Measurements from ENCODE around the gene YES1.
A peak's percentile ranks its signal among the peaks of the same experiment; 100 is the strongest.
"Not testable (repeated sequence)": the region's sequence is repeated elsewhere in the genome, so short reads cannot be mapped to it uniquely, and the experiment has no call there.

YES1 gene

DNA sequence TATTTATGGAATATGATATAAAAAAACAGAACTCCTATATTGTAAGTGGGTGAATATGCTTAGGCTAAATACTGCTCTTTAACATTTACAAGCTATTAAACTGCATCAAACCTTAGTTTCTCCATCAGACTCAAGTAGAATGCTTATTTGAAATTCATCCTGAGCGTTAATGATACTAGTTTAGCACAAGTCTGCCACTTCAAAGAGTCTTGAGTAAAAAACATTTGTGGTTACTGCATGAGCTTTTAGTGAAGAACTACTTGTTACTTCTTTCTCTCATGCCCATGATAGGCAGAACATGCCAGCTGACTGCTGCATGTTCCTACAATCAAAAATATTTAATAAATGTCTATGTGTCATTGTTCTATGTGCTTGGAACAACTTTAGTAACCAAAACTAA lies 12.1 kb downstream of the YES1 start:
- H3K4me3 ChIP-seq (ENCODE audit: low read length) = no peak overlapping the region
- peak; percentile 63 for DNase-seq (ENCODE audit: low read depth, low spot score)

GRCh38 chr18:795383-795782 lies 16.7 kb downstream of the YES1 start:
- not testable (repeated sequence) for DNase-seq (ENCODE audit: low read depth, low spot score); H3K4me3 ChIP-seq (ENCODE audit: low read length)

- no peak for DNase-seq (ENCODE audit: low read depth, low spot score)
- no peak overlapping the region for H3K4me3 ChIP-seq (ENCODE audit: low read length)
Observed at GRCh38 chr18:789397-789796, 22.6 kb downstream of the YES1 start.

DNA sequence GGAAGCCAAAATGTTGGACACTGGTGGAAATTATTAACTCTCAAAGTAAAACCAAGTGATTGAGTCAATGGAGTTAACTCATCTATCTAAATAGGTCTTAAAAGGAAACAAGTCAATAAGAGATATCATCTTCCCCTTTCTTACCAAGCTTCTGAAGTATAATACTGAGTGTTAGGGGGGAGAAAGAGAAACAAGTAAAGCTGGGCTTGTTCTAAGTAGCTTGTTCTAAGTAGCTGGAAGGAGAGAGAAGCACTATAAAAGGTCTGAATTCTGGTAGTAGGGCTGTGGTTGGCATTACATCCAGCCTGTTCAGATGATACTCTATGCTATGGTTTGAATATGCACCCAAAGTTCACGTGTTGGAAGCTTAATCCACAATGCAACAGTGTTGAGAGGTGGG lies 26.8 kb downstream of the YES1 start:
- DNase-seq (ENCODE audit: low read depth, low spot score) = no peak
- H3K4me3 ChIP-seq (ENCODE audit: low read length) = no peak overlapping the region

DNA sequence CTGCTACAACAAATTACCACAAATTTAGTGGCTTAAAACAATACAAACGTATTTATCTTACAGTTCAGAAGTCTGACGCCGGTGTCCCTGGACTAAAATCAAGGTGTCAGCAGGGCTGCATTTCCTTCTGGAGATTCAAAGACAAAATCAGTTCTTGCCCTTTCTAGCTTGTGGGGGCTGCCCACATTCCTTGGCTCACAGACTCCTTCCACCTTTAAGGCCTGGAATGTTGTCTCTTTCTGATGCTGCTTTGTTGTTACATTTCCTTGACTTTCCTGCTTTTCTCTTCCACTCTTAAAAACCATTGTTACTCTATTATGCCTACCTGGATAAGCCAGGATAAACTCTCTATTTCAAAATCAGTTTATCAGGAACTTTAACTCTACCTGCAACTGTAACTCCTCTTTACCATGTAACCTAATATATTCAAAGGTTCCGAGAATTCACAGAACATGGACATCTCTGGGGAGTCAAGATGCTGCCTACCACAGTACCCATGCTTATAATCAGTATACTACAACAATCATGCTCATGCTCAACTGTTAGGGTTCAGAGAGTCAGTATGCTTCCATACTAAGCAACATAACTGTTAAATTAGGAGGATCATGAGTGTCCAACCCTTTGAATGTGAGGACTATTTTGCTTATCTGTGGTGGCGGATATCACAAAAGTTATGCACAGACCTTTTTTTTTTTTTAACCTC lies 27.4 kb downstream of the YES1 start:
- no peak for DNase-seq (ENCODE audit: low read depth, low spot score)
- no peak overlapping the region for H3K4me3 ChIP-seq (ENCODE audit: low read length)

DNA sequence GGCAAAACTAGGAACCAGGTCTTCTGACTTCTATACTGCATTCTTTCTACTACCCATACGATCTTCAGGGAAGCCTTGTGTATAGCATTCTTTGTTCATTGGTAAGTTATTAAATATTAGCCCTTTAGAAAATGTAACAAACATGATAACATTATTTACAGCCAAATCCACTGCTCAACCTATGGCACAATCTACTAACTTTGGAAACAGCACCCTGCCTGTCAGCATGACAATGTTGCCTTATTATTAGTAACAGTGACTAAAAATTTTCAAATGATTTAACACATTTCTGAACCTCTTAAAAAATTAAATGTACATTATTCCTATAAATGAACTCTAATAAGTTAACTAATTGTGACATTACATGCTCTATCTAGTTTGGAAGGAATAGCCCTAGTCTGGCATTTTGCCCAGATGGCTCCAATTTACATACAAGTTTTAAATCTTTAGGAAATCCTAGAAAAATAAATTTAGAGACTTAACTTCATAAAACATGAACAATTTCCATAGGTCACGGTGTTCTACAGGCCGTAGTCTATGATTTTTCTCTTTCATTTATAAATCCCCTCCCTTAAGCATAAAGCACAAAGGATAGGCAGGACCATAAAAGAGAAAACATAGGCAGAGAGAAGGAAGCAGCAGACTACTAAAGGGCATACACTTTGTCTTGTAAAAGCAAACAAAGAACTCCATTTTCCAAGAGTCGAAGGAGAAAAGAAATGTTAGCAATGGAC lies 33.7 kb downstream of the YES1 start:
- H3K4me3 ChIP-seq (ENCODE audit: low read length) = no peak overlapping the region
- no peak for DNase-seq (ENCODE audit: low read depth, low spot score)

GRCh38 chr18:777021-777420 lies 35.0 kb downstream of the YES1 start:
- no peak for DNase-seq (ENCODE audit: low read depth, low spot score)
- no peak overlapping the region for H3K4me3 ChIP-seq (ENCODE audit: low read length)

DNA sequence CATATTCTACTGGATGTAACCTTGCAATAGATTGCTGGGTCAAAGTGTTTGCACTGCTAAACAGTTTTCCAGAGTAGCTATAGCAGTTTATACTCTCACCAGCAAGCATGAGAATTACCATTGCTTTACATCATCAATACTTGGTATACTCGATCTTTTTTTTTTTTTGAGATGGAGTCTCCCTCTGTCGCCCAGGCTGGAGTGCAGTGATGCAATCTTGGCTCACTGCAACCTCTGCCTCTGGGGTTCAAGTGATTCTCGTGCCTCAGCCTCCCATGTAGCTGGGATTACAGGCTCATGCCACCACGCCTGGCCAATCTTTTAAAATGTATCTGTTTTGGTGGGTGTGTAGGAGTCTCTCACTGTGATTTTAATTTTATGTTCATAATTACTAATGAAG lies 36.0 kb downstream of the YES1 start:
- H3K4me3 ChIP-seq (ENCODE audit: low read length); DNase-seq (ENCODE audit: low read depth, low spot score): not testable (repeated sequence)

GRCh38 chr18:774811-775210 lies 37.2 kb downstream of the YES1 start:
- DNase-seq (ENCODE audit: low read depth, low spot score) = no peak
- H3K4me3 ChIP-seq (ENCODE audit: low read length) = no peak overlapping the region

- DNase-seq (ENCODE audit: low read depth, low spot score) = no peak
- H3K4me3 ChIP-seq (ENCODE audit: low read length) = no peak overlapping the region
Observed at GRCh38 chr18:773980-774624, 37.9 kb downstream of the YES1 start.

DNA sequence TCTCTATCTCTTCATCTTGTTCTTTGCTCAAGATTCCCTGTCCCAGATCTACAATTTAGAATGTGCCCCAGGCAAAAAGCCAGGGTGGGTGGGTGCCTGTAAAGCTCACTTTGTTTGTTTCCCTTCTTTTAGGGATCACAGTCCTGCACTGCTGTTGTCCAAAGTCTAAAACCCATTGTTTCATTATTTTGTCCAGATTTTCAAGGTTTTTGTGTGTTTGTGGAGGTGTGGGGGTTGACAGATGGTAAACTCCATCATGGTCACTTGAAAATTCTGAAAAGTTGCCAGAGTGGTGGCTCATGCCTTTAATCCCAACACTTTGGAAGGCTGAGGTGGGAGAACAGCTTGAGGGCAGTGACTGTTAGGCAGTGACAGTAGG lies 41.5 kb downstream of the YES1 start:
- no peak overlapping the region for H3K4me3 ChIP-seq (ENCODE audit: low read length)
- DNase-seq (ENCODE audit: low read depth, low spot score) = no peak

GRCh38 chr18:767961-768360 lies 44.1 kb downstream of the YES1 start:
- DNase-seq (ENCODE audit: low read depth, low spot score) = no peak

DNA sequence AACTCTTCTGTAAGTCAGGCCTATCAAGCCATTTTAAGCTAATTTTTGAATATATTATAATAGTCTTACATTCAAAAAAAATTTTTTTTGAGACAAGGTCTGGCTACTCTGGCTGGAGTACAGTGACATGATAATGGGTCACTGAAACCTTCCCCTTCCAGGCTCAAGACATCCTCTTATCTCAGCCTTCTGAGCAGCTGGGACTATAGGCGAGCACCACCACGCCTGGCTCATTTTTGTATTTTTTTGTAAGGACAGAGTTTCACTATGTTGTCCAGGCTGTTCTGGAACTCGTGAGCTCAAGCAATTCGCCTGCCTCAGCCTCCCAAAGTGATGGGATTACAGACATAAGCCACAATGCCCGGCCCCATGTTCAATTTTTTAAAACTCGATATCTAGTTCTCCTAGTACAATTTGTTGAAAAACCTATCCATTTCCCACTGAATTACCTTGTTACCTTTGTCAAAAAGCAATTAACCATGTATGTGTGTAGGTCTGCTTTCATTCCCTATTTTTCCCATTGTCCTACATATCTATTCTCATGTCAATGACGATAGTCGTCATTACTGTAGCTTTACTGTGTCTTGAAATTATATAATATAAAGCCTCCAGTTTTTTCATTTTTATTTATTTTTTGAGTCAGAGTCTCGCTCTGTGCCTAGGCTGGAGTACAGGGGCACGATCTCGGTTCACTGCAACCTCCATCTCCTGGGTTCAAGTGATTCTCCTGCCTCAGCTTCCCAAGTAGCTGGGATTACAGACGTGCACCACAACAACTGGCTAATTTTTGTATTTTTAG lies 44.8 kb downstream of the YES1 start:
- no peak for DNase-seq (ENCODE audit: low read depth, low spot score)
- no peak overlapping the region for H3K4me3 ChIP-seq (ENCODE audit: low read length)

More at GRCh38 chr18:767961-768360, 44.1 kb downstream of the YES1 start:
- H3K4me3 ChIP-seq (ENCODE audit: low read length) = no peak overlapping the region

GRCh38 chr18:766550-766860 lies 45.5 kb downstream of the YES1 start:
- DNase-seq (ENCODE audit: low read depth, low spot score) = no peak
- H3K4me3 ChIP-seq (ENCODE audit: low read length) = no peak overlapping the region

DNA sequence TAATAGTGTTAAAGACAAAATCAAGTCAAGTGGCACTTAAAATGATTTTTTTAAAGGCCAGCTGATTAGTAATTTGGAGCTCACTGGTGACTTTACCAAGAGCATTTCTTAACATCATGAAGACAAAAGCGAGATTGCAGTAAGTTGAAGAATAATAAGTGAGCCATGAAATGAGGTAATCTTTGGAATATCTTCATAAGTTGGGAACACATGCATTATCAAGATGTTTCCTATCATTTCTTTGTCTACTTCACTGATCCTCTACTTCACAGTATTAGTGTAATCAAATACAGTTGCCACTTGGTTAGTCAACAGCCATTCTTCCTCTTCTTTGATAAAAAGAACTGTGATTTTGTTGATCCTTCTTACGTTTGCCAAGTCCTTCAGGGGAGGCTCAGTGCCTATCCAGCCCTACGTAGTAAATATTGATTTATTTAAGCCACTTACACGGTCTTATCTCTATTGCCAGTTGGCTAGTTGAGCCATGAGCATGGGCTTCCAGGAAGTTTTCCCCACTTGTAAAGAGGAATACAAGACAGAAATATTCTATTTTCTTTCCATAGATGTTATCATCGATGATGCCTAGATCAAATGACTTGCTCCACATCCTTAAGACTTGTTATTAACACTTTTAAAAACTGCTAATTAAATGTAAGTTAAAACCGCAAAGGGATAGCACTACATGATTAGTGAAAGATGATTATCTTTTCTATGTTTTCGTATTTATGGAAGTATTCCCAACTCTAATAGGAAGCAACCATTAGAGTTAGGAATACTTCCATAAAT lies 46.1 kb downstream of the YES1 start:
- no peak for DNase-seq (ENCODE audit: low read depth, low spot score)
- H3K4me3 ChIP-seq (ENCODE audit: low read length) = no peak overlapping the region

DNA sequence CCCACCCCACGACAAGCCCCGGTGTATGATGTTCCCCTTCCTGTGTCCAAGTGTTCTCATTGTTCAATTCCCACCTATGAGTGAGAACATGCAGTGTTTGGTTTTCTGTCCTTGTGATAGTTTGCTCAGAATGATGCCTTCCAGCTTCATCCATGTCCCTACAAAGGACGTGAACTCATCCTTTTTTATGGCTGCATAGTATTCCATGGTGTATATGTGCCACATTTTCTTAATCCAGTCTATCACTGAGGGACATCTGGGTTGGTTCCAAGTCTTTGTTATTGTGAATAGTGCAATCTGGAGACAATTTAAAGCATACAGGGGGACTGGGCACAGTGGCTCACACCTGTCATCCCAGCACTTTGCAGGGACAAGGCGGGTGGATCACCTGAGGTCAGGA lies 52.2 kb downstream of the YES1 start:
- H3K4me3 ChIP-seq (ENCODE audit: low read length); DNase-seq (ENCODE audit: low read depth, low spot score): not testable (repeated sequence)

DNA sequence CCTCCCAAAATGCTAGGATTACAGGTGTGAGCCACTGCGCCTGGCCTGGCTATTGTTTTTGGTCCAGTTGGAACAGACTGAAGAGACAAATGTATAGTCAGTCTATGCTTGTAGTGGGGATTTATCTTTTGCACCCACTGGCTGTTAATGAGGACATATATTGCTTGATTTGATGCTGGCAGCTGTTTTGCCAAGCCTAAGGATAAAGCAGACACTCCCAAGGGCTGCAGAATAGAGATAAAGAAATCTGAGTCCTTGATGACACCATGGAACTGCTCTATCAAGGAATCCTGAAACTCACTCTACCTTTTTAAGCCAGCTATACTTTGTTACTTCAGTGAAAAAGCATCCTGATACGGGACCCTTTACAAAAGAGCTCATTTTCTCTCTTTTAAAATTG lies 56.5 kb downstream of the YES1 start:
- H3K4me3 ChIP-seq (ENCODE audit: low read length) = no peak overlapping the region
- DNase-seq (ENCODE audit: low read depth, low spot score) = no peak

DNA sequence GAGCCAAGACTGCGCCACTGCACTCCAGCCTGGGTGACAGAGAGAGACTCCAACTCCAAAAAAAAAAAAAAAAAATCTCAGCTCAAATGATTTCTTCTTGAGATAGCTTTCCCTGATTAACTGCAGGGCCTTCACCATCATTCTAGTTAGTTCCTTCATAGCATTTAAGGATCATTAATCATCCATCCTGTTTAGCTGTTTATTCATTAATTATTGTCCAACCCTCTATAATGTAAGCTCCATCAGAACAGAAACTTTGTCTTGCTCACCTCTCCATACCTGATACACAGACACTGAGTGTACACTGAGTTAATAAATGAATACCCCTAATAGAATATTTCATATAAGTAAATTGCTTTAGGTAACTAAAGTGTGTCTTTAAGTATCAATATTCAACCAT lies 57.4 kb downstream of the YES1 start:
- no peak for DNase-seq (ENCODE audit: low read depth, low spot score)
- H3K4me3 ChIP-seq (ENCODE audit: low read length) = no peak overlapping the region

DNA sequence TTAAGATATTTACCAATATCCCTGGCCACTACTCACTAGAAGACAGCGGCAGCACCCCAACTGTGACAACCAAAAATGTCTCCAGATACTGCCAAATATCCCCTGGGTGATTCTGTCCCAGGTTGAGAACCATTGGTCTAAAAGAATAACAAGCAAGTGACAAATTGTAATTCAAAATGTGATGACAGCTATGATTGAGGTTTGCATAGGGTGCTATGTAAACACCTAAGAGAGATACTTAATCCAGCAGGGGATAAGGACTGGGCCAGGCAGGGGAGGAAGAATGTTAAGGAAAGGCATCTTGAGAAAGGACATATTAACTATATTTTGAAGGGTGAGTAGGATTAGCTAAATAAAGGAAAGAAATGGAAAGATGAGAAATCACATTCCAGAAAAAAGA lies 61.6 kb downstream of the YES1 start:
- no peak overlapping the region for H3K4me3 ChIP-seq (ENCODE audit: low read length)
- no peak for DNase-seq (ENCODE audit: low read depth, low spot score)

Measured in Jurkat, Clone E6-1 (cell line).